Esophagus muscularis mucosa (tissue), 4 donors: ENCODE measurements around the gene HIVEP2.

ENCODE experiments used
- EP300 ChIP-seq: sonication (generic); formaldehyde crosslinking; IDR thresholded peaks from one replicate; pipeline ENCODE4 v1.6.1; 2017; ENCODE audit warnings: antibody characterized with exemption
- POLR2A ChIP-seq: fragments of 450-650 bp; IDR thresholded peaks from one replicate; pipeline ENCODE4 v1.6.1; 2017; ENCODE audit warnings: antibody characterized with exemption, moderate library complexity, mild to moderate bottlenecking, low read depth
- POLR2AphosphoS5 ChIP-seq, 2 donors: sonication (generic); formaldehyde crosslinking; IDR thresholded peaks; one replicate each; pipeline ENCODE4 v1.6.1; 2017; ENCODE audit warnings: antibody characterized with exemption in 2 of 2
- TF ChIP-seq, protein P1 (sequence below), 3 experiments: fragments of 200-600 bp in 2 of 3; fragments of 450-650 bp in 1 of 3; sonication (generic) in 2 of 3; IDR thresholded peaks; one replicate each; pipeline ENCODE4 v1.5.1; 2017 to 2019; ENCODE audit warnings: antibody characterized with exemption in 3 of 3, mild to moderate bottlenecking in 2 of 3, moderate library complexity in 1 of 3

DNA sequence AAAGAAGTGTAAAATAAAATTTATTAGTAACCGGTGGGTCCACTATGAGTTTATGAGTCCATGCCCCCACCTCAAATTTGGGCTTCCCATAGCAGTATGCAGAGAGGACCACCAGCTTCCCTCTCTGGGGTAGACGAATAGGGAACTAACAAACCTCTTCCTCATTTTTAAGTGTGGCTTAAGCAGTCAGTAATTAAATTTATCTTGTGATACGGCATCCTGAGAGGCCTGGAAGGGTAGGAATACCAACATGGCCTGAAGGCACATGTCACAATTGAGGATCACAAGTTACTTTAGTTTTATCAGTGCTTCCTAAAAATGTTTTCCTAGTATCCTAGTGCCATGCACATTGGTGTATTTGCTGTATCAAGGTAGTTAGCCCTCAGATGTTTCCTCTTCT lies 239.9 kb downstream of the HIVEP2 start:
- TF ChIP-seq, protein P1, sequence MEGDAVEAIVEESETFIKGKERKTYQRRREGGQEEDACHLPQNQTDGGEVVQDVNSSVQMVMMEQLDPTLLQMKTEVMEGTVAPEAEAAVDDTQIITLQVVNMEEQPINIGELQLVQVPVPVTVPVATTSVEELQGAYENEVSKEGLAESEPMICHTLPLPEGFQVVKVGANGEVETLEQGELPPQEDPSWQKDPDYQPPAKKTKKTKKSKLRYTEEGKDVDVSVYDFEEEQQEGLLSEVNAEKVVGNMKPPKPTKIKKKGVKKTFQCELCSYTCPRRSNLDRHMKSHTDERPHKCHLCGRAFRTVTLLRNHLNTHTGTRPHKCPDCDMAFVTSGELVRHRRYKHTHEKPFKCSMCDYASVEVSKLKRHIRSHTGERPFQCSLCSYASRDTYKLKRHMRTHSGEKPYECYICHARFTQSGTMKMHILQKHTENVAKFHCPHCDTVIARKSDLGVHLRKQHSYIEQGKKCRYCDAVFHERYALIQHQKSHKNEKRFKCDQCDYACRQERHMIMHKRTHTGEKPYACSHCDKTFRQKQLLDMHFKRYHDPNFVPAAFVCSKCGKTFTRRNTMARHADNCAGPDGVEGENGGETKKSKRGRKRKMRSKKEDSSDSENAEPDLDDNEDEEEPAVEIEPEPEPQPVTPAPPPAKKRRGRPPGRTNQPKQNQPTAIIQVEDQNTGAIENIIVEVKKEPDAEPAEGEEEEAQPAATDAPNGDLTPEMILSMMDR (IDR thresholded peaks at IDR 0.05), result no peak
- TF ChIP-seq POLR2A (no peak), EP300 (no peak), POLR2AphosphoS5 (IDR thresholded peaks at IDR 0.05) (no peak)
